Stimulated activated CD8-positive, alpha-beta memory T cell treated with anti-CD3 and anti-CD28 coated beads, Interleukin-7, amount 100 ng/mL, for 1 hour (primary cell): ENCODE data around the gene CKLF.
"Not testable (repeated sequence)": the region's sequence is repeated elsewhere in the genome, so short reads cannot be mapped to it uniquely, and the experiment has no call there.

Source experiments
- DNase-seq, 2 donors: peaks; one replicate each; pipeline ENCODE4 v3.0.0-alpha.2; 2020; ENCODE audit warnings: low read depth in 2 of 2

CKLF gene

GRCh38 chr16:66596986-66597848 is 44.8 kb downstream of the CKLF start:
- no peak for DNase-seq

- no peak for DNase-seq
Measured at GRCh38 chr16:66598111-66598510, 45.7 kb downstream of the CKLF start.

DNA sequence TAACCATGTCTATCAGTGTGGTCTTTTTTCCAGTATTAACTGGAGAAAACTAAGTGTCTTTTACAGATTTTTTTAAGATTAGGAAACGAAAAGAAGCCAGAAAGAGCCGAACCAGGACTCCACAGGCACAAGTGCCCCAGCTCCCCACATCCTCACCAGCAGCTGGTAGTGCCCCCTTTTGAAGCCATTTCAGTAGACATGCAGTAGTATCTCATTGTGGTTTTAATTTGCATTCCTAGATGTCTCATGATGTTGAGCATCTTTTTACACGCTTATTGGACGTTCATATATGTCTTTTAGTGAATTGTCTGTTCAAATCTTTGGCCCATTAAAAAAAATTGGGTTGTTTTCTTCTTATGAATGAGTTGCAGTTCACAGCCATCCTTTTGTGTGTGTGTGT is 47.4 kb downstream of the CKLF start:
- no peak for DNase-seq

GRCh38 chr16:66600477-66600876 is 48.1 kb downstream of the CKLF start:
- no peak for DNase-seq

GRCh38 chr16:66601471-66601870 is 49.1 kb downstream of the CKLF start:
- no peak for DNase-seq

DNA sequence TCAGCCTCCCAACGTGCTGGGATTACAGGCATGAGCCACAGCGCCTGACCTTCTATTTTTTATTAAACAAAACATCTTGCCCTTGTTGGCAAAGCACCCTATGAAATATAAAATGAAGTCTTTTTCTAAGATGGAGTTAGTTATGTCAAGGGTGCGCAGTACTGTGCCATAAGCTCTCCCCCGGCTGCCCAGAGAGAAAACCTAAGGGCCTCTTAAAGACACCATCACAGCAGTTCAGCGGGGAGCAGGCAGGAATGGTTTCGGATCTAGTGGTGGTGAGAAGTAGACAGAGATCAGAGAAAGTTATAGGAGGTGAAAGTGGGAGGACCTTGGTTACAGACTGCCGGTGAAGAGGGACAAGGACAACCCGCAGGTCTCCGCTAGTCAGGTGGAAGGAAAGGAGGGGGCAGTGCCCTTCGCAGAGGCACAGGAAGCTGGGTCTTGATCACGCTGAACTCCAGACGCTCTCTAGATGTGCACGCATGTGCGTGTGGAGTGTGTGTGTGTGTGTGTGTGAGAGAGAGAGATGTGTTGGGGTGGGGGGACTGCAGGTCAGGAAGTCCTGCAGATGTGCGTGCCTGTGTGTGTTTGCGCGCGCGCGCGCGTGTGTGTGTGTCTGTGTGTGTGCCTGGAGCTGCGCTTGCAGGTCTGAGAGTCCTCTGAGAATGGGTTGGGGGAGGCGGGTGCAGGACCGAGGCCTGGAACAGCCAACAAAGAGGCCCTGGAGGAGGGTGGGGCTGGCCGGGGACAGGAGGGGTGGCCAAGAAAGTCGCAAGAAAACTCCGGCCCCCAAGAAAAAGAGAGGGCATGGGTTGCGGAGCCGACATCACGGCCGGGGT is 51.4 kb downstream of the CKLF start:
- peak; percentile 37 to 41 for DNase-seq

DNA sequence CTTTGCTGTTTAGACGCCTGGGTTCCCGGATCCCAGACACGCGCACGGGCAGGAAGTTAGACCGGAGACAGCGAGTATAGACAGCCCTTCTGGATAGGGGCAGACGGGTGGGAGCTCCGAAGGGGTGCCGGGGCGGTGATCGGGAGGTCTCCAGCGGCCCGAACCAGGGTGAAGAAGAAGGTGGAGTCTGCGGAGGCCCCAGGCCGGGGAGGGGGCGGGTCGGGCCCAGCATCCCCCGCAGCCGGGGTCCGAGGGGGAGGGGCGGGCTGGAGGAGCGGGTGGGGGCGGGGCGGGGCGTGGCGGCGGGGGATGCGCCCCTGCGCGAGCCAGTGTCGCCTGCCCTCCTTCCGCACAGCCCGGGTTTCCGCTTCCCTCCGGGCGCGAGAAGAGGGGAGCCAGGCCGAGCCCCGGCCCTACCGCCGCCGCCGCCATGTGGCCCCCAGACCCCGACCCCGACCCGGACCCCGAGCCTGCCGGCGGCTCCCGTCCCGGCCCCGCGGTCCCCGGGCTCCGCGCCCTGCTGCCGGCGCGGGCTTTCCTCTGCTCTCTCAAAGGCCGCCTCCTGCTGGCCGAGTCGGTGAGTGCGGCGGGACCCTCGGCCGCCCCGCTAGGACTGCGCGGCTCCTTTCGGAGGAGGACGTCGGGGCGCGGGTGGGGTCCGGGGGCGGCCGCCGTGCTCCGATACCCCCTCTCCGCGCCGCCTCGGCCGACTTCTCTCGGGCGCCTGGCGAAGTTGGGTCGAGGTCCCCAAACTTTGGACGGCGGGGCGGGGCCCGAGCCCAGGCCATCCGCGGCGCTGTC is 52.2 kb downstream of the CKLF start, which contains the start of gene CMTM3:
Gene CMTM3 (plus strand): TSS at position 329 of the 801 bp plus-strand sequence. CDS start 102 bp downstream, at position 431.
- DNase-seq, result peak; percentile 46 to 55

DNA sequence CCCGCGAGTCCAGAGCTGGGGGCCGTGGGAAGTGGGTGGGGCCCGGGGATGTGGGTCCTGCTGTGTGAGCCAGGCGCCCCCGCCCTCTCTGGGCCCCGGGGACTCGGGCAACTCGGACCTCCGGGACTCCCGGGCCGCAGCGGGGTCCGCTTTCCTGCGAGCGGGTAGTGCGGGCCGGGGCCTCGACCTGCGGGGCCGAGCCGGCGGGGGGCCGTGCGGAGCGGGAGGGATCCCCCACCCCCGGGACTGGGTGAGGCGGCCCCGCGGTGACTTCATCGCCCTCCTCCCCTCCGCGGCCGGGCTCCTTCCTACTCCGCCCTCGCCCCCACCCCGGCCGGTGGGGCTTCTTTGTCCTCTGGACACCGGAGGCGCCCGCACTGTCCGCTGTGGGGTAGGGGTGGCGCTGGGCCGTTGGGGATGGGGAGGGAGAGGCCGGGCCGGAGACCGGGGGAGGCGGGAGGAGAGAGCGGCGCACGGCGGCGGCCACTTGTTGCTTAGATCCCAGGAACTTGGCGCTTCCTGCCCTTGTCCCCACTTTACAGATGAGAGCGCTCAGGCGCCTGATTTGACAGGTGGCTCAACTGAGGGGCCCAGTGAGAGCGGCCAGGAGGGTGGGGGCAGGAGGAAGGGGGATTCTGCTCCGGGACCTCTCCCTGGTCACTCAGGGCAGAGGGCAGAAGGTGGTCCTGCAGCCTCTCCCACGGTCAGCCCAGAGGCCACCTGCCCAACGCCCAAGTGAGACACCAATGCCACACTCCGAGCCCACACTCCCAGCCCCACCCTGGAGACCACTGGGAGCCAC is 53.0 kb downstream of the CKLF start:
- DNase-seq, result no peak

GRCh38 chr16:66605979-66606751 is 53.8 kb downstream of the CKLF start:
- DNase-seq, result no peak

GRCh38 chr16:66608241-66609138 is 56.1 kb downstream of the CKLF start:
- peak; percentile 60 to 73 for DNase-seq

DNA sequence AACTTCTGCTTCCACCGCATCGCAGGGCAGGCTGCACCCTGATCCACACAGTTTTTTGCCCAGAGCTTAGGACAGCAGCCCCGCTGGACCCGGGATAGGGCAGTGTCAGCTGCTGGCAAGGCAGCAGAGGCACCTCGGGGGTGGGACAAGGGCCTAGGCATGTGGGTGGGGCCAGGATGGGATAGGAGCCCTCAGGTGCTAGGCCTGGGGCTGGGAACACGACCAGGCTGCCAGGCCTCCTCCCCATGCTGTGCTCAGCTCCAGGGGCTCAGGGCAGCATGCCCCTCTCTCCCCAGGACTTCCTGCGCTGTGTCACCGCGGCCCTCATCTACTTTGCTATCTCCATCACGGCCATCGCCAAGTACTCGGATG is 56.7 kb downstream of the CKLF start:
- no peak for DNase-seq

GRCh38 chr16:66610111-66610820 is 57.9 kb downstream of the CKLF start:
- DNase-seq, result no peak

DNA sequence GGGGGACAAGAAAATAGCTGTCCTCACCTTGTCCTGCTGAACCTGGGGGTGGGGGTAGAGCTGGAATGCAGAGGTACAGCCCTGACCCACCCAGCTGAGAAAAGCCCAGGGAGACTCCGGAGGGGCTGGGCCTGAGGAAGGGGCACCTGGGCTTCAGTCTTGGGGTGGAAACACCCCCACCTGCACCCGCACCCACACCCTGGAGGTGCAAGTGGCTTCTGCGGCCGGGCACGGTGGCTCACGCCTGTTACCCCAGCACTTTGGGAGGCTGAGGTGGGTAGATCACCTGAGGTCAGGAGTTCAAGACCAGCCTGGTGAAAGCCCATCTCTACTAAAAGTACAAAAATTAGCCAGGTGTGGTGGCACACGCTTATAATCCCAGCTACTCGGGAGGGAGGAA is 59.5 kb downstream of the CKLF start:
- not testable (repeated sequence) for DNase-seq

DNA sequence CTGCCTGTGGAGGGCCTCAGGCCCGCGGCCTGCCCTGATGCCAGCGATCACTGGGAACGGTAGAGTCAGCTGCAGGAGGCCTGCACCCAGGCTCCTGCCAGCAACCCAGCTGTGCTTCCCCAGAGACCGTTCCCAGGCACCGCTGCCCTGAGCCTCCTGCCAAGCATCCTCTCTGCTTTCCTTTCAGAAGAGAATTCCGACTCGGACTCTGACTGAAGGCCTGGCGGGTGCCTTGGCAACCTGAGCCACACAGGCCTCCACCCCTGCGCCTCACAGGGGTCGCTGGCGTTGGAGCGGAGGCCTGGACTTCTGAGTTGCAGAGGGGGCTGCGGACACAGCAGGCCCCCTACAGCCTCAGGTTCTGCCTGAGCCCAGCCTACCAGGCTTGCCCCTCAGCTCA is 60.0 kb downstream of the CKLF start:
- no peak for DNase-seq

DNA sequence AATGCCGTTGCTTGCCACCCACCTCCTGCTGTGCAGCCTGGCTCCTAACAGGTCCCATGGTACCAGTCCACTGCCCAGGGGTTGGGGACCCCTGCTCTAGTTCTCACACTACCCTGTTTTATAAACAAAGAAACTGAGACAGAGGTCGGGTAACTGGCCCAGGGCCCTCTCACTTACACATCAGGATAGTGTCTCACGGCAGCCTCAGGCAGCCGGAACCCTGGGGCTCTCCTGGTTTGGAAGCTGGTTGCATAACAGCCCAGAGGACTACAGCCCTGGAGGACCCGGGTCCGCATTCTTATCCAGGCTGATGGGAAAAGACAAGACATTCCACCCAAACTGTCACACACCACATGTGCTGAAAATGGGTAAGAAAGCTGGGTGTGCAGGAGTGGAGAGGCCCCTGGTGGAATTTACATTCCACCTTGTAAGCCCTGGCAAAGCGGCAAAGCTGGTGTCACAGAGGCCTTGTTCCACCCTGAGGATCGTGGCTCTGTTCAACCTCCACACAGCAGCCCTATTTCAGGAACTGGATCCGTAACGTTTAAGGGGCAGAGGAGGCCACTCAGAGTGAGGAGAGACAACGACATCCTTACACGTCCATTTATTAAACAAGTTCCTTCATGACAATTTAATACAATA is 61.9 kb downstream of the CKLF start:
- no peak for DNase-seq
